CD14-positive monocyte (primary cell): ENCODE measurements around the gene CHST15. TPM values are rescaled to one million over a fixed set of nuclear protein-coding genes. Genes with fewer than 3 reads are reported as not detected.

Experiments
- DNase-seq, 3 donors: peaks; one replicate each; pipeline ENCODE4 v3.0.0-alpha.2; 2011 to 2022
- H2AFZ ChIP-seq: 2 replicates; pipeline ENCODE4 v1.6.0; 2012; ENCODE audit warnings: mild to moderate bottlenecking, low read depth, low read length, inconsistent platforms; ENCODE audit not compliant: insufficient read depth, poor library complexity, severe bottlenecking
- H3K27ac ChIP-seq, 2 donors: 1 replicate in 1 of 2; 2 replicates in 1 of 2; pipeline ENCODE4 v1.5.1; 2012 to 2013; ENCODE audit warnings: low read length in 2 of 2, control low read depth in 1 of 2, inconsistent platforms in 1 of 2, low read depth in 1 of 2, mild to moderate bottlenecking in 1 of 2
- H3K27me3 ChIP-seq, 2 donors: one replicate each; pipeline versions ENCODE4 v1.6.0 to v1.6.1; 2011 to 2013; ENCODE audit warnings: low read length in 2 of 2; ENCODE audit not compliant: control insufficient read depth in 2 of 2, insufficient read depth in 2 of 2
- H3K36me3 ChIP-seq, 2 donors: replicated peaks in 1 of 2; 1 replicate in 1 of 2; 2 replicates in 1 of 2; pipeline versions ENCODE4 v1.5.1 to v1.6.1; 2012 to 2013; ENCODE audit warnings: low read length in 2 of 2, control low read depth in 1 of 2, inconsistent platforms in 1 of 2, mild to moderate bottlenecking in 1 of 2; ENCODE audit not compliant: insufficient read depth in 2 of 2, control insufficient read depth in 1 of 2
- H3K4me1 ChIP-seq, 2 donors: 1 replicate in 1 of 2; 2 replicates in 1 of 2; pipeline versions ENCODE4 v1.5.1 to v1.6.1; 2012 to 2013; ENCODE audit warnings: low read length in 2 of 2, control low read depth in 1 of 2, inconsistent platforms in 1 of 2, mild to moderate bottlenecking in 1 of 2, moderate library complexity in 1 of 2; ENCODE audit not compliant: insufficient read depth in 2 of 2, control insufficient read depth in 1 of 2
- H3K4me2 ChIP-seq: replicated peaks from 2 replicates; pipeline ENCODE3; 2012; ENCODE audit warnings: low read length, moderate library complexity, mild to moderate bottlenecking; ENCODE audit not compliant: poor library complexity, severe bottlenecking; ENCODE audit errors: extremely low read depth
- H3K4me3 ChIP-seq, 3 experiments: fragments of 200-600 bp in 1 of 3; sonication (generic) in 1 of 3; replicated peaks in 1 of 3; 1 replicate in 2 of 3; 2 replicates in 1 of 3; pipeline ENCODE4 v1.5.1; 2011 to 2013; ENCODE audit warnings: low read length in 3 of 3, mild to moderate bottlenecking in 3 of 3, control low read depth in 2 of 3, low read depth in 2 of 3, inconsistent platforms in 1 of 3, moderate library complexity in 1 of 3
- H3K79me2 ChIP-seq: 2 replicates; pipeline ENCODE4 v1.6.0; 2012; ENCODE audit warnings: mild to moderate bottlenecking, control low read depth, inconsistent platforms, low read length, moderate library complexity; ENCODE audit not compliant: insufficient read depth
- H3K9ac ChIP-seq: 2 replicates; pipeline ENCODE4 v1.6.0; 2017; ENCODE audit warnings: low read length, mild to moderate bottlenecking; ENCODE audit not compliant: insufficient read depth, poor library complexity, severe bottlenecking
- H3K9me3 ChIP-seq, 2 donors: replicated peaks in 1 of 2; 1 replicate in 1 of 2; 2 replicates in 1 of 2; pipeline versions ENCODE4 v1.5.1 to v1.6.1; 2012 to 2013; ENCODE audit warnings: low read length in 2 of 2, control low read depth in 1 of 2; ENCODE audit not compliant: control insufficient read depth in 1 of 2, insufficient read depth in 1 of 2
- H4K20me1 ChIP-seq: 2 replicates; pipeline ENCODE4 v1.6.0; 2012; ENCODE audit warnings: mild to moderate bottlenecking, low read length, control low read depth, moderate library complexity; ENCODE audit not compliant: insufficient read depth
- H3K27ac Mint-ChIP-seq, 7 donors: one replicate each; pipeline ENCODE4 v1.8.0; 2020; ENCODE audit warnings: mild to moderate bottlenecking in 7 of 7, mixed read lengths in 7 of 7, moderate library complexity in 6 of 7, inconsistent platforms in 2 of 7
- H3K27me3 Mint-ChIP-seq, 3 donors: one replicate each; pipeline ENCODE4 v1.8.0; 2021 to 2022; ENCODE audit warnings: low read depth in 3 of 3, mild to moderate bottlenecking in 3 of 3, mixed read lengths in 3 of 3, moderate library complexity in 3 of 3, inconsistent platforms in 1 of 3
- H3K36me3 Mint-ChIP-seq, 2 donors: one replicate each; pipeline ENCODE4 v1.8.0; 2020; ENCODE audit warnings: mixed read lengths in 2 of 2, inconsistent platforms in 1 of 2, mild to moderate bottlenecking in 1 of 2
- H3K4me1 Mint-ChIP-seq: one replicate; pipeline ENCODE4 v1.8.0; 2020; ENCODE audit warnings: mild to moderate bottlenecking, mixed read lengths
- H3K4me3 Mint-ChIP-seq, 2 donors: one replicate each; pipeline ENCODE4 v1.8.0; 2020; ENCODE audit warnings: mild to moderate bottlenecking in 2 of 2, mixed read lengths in 2 of 2, moderate library complexity in 1 of 2
- H3K9me3 Mint-ChIP-seq, 7 donors: one replicate each; pipeline ENCODE4 v1.8.0; 2020 to 2022; ENCODE audit warnings: mixed read lengths in 7 of 7, mild to moderate bottlenecking in 6 of 7, moderate library complexity in 6 of 7, inconsistent platforms in 2 of 7
- WGBS: methylation state at CpG from one replicate; pipeline ENCODE4 v1.1.5; 2013; ENCODE audit warnings: missing lambda C conversion rate; ENCODE audit not compliant: insufficient coverage; 5-methylcytosine and 5-hydroxymethylcytosine counted together
- intact Hi-C, 2 donors: fragments of 100-400 bp; cut with micrococcal nuclease; formaldehyde crosslinking; loops; one replicate each; pipeline versions ENCODE4 v1.15.0 to v1.15.1; 2023
- polyA plus RNA-seq, 3 donors: library from polyadenylated mRNA; depleted of rRNA in 1 of 3; unstranded in 2 of 3; stranded (reverse) in 1 of 3; fragments of 300-500 nt in 2 of 3; fragments of >200 nt in 1 of 3; fragmentation: Illumina TruSeq in 2 of 3; gene quantifications; 1 replicate in 2 of 3; 2 replicates in 1 of 3; pipeline ENCODE4 v1.2.3, GENCODE V29; 2012 to 2021
- TF ChIP-seq, protein P1 (sequence below): fragments of 200-600 bp; IDR thresholded peaks from one replicate; pipeline ENCODE4 v1.8.0; 2022; ENCODE audit warnings: antibody characterized with exemption, mild to moderate bottlenecking

CHST15 gene
- polyA plus RNA-seq, 3 donors: 54.4 to 106 (median 87.5) TPM

DNA sequence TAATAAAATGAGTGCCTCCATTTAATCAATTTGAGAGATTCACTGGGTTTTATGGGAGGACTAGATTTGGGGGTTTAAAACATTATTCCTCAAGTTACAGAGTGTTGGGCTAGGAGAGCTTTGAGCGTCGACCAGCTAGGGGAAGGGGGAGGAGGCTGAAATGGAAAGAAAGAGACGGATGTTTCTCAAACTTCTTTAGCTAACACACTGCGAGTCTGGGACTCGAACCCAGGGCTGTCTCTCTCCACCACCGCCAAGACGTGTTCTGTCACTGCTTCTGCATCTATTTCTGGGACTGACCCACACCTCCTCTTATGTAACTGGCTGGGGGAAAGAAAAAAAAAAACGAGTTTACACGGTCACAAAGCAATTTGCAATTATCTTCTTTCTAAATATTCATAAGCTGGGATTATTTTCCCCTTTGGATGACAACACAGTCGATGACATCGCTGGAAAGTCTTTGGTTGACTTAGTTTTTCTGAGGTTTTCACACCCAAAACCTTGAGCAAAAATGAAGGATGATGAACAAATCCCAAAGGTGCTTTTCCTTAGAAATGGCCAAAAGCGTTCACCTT is 27.2 kb downstream of the CHST15 start:
- peaks cover 72% of the 10 kb centered on the region for H3K4me1 Mint-ChIP-seq
- Histone ChIP-seq H3K4me2 (peak overlapping the region; percentile 63), H3K79me2 (peaks cover 45% of the 10 kb centered on the region)

DNA sequence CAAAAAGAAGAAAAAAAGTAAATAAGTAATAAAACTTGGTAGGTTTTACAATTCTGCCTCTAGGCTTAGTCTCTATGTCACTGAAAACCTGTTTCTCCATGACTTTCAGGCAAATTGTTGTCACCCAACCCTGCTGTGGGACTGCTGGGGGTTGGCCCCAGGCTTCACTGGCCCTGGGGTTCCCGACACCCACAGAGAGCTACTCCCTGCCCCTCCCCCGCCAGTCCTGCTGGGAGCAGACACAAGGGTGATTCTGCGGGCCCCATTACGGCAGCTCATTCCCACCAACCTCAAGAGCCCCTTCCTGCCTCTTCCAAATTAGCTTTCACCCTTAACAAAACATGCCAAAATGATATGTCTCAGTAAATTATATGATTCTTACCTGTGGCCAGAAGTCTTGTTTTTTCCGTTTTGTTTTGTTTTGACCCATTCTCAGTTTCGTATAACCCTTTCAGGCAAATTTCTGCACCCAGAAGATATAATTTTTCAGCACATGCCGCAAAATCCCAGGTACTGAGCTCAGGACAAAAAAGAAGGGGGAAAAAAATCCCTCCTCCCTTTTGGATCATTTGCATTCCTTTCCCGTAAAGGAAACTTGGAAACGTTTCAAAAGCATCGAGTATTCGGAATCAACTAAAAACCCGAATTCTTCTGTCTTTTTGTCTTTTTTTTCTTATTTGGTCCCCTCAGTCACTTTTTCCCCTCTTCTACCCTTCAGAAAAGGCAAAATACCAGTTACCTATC is 27.8 kb downstream of the CHST15 start:
- Mint-ChIP-seq H3K4me1 (peaks cover 72% of the 10 kb centered on the region), H3K4me3 (peak overlapping the region in 1 of 2 donors; percentile 48), H3K9me3 (no peaks in the 10 kb centered on the region), H3K27me3 (peaks cover 0 to 11% (median 2%) of the 10 kb centered on the region in 3 donors), H3K36me3 (peaks cover 70 to 83% of the 10 kb centered on the region in 2 donors), H3K27ac (peak overlapping the region in 6 of 7 donors; percentile 65 to 97 (median 94))
- Histone ChIP-seq H2AFZ (no peak overlapping the region), H3K9me3 (no peaks in the 10 kb centered on the region), H4K20me1 (peaks cover 70% of the 10 kb centered on the region), H3K36me3 (peaks cover 10 to 45% of the 10 kb centered on the region in 2 donors), H3K4me3 (peak overlapping the region in 1 of 3 experiments; percentile 54), H3K27me3 (no peaks in the 10 kb centered on the region), H3K9ac (no peak overlapping the region), H3K79me2 (peaks cover 39% of the 10 kb centered on the region), H3K27ac (peak overlapping the region; percentile 64 to 83), H3K4me1 (peaks cover 69 to 82% of the 10 kb centered on the region in 2 donors), H3K4me2 (peak overlapping the region; percentile 63)
- intact Hi-C loops: no loop called here
- DNase-seq: no peak
- WGBS: 91% methylated on average over 7 of the region's 12 CpGs
- TF ChIP-seq, protein P1, sequence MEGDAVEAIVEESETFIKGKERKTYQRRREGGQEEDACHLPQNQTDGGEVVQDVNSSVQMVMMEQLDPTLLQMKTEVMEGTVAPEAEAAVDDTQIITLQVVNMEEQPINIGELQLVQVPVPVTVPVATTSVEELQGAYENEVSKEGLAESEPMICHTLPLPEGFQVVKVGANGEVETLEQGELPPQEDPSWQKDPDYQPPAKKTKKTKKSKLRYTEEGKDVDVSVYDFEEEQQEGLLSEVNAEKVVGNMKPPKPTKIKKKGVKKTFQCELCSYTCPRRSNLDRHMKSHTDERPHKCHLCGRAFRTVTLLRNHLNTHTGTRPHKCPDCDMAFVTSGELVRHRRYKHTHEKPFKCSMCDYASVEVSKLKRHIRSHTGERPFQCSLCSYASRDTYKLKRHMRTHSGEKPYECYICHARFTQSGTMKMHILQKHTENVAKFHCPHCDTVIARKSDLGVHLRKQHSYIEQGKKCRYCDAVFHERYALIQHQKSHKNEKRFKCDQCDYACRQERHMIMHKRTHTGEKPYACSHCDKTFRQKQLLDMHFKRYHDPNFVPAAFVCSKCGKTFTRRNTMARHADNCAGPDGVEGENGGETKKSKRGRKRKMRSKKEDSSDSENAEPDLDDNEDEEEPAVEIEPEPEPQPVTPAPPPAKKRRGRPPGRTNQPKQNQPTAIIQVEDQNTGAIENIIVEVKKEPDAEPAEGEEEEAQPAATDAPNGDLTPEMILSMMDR: no peak

More for the DNA sequence above, 27.2 kb downstream of the CHST15 start:
- H3K27ac Mint-ChIP-seq: peak overlapping the region; percentile 83 to 97 (median 93)
- peak overlapping the region; percentile 41 to 53 for H3K4me3 Mint-ChIP-seq
- no peak overlapping the region for H3K9ac ChIP-seq
- no peaks in the 10 kb centered on the region for H3K9me3 ChIP-seq
- peak overlapping the region; percentile 60 to 74 for H3K27ac ChIP-seq
- peaks cover 69 to 82% of the 10 kb centered on the region in 2 donors for H3K4me1 ChIP-seq
- intact Hi-C loops: no loop called here
- H3K9me3 Mint-ChIP-seq: no peaks in the 10 kb centered on the region
- H3K27me3 ChIP-seq: no peaks in the 10 kb centered on the region
- DNase-seq: peak; percentile 27 to 64 (median 39)
- WGBS: 40% methylated on average over 1 of the region's 12 CpGs
- H3K36me3 Mint-ChIP-seq: peaks cover 67 to 83% of the 10 kb centered on the region in 2 donors
- TF ChIP-seq, protein P1: no peak
- peaks cover 70% of the 10 kb centered on the region for H4K20me1 ChIP-seq
- H3K36me3 ChIP-seq: peaks cover 9 to 45% of the 10 kb centered on the region in 2 donors
- H3K27me3 Mint-ChIP-seq: peaks cover 0 to 11% (median 2%) of the 10 kb centered on the region in 3 donors
- H2AFZ ChIP-seq: no peak overlapping the region
- peak overlapping the region in 1 of 3 experiments; percentile 54 for H3K4me3 ChIP-seq
